Measurements from ENCODE around the gene UBFD1.
"Not testable (repeated sequence)": the region's sequence is repeated elsewhere in the genome, so short reads cannot be mapped to it uniquely, and the experiment has no call there.

The UBFD1 gene

GRCh38 chr16:23597003-23597756 lies 39.7 kb downstream of the UBFD1 start:
- peak in 1 of 56 donors; percentile 6 for DNase-seq

GRCh38 chr16:23607726-23608125 lies 50.2 kb downstream of the UBFD1 start:
- DNase-seq: no peak

GRCh38 chr16:23608194-23608593 lies 50.7 kb downstream of the UBFD1 start:
- DNase-seq: no peak

GRCh38 chr16:23609929-23610328 lies 52.4 kb downstream of the UBFD1 start:
- DNase-seq: no peak

GRCh38 chr16:23610905-23611304 lies 53.4 kb downstream of the UBFD1 start:
- DNase-seq: not testable (repeated sequence)

GRCh38 chr16:23611936-23612335 lies 54.4 kb downstream of the UBFD1 start:
- DNase-seq: no peak

GRCh38 chr16:23615805-23616204 lies 58.3 kb downstream of the UBFD1 start:
- no peak for DNase-seq

Measured in amygdala (tissue), 56 donors.